Measurements from ENCODE around the gene CTU1.

The CTU1 gene

GRCh38 chr19:51079481-51080110 lies 28.6 kb downstream of the CTU1 start:
- peak; percentile 39 for DNase-seq

- DNase-seq, result no peak
Measured at GRCh38 chr19:51078731-51079130, 29.5 kb downstream of the CTU1 start.

- no peak for DNase-seq
Measured at GRCh38 chr19:51078104-51078503, 30.1 kb downstream of the CTU1 start.

GRCh38 chr19:51076631-51077213 lies 31.5 kb downstream of the CTU1 start:
- no peak for DNase-seq

- no peak for DNase-seq
Measured at GRCh38 chr19:51075998-51076397, 32.2 kb downstream of the CTU1 start.

GRCh38 chr19:51071095-51071405 lies 37.2 kb downstream of the CTU1 start:
- no peak for DNase-seq

- no peak for DNase-seq
Measured at GRCh38 chr19:51070334-51071094, 37.7 kb downstream of the CTU1 start.

- DNase-seq, result no peak
Measured at GRCh38 chr19:51066393-51067186, 41.6 kb downstream of the CTU1 start.

GRCh38 chr19:51065221-51065960 lies 42.8 kb downstream of the CTU1 start:
- no peak for DNase-seq

- DNase-seq, result no peak
Measured at GRCh38 chr19:51064534-51065220, 43.5 kb downstream of the CTU1 start, which contains the start of gene KLK13. Gene KLK13 (minus strand): TSS chr19:51065092. CDS start chr19:51065067, 25 bp downstream.

GRCh38 chr19:51063664-51064063 lies 44.5 kb downstream of the CTU1 start:
- no peak for DNase-seq

GRCh38 chr19:51060973-51061372 lies 47.2 kb downstream of the CTU1 start:
- no peak for DNase-seq

GRCh38 chr19:51060336-51060735 lies 47.9 kb downstream of the CTU1 start:
- DNase-seq, result no peak

- DNase-seq, result no peak
Measured at GRCh38 chr19:51059715-51060114, 48.5 kb downstream of the CTU1 start.

GRCh38 chr19:51055866-51056265 lies 52.3 kb downstream of the CTU1 start:
- DNase-seq, result no peak
